Heart right ventricle (tissue), 16 donors: ENCODE results near the gene CPED1. TPM values are rescaled to one million over a fixed set of nuclear protein-coding genes. Genes with fewer than 3 reads are reported as not detected.

Experiments
- ATAC-seq, 8 donors: fragments of 200-7000 bp; cut with Tn5 transposase; one replicate each; pipeline ENCODE4 v1.9.1; 2020; ENCODE audit warnings: mild to moderate bottlenecking in 8 of 8, moderate library complexity in 8 of 8, moderate number of reproducible peaks in 1 of 8
- DNase-seq, 2 donors: peaks; one replicate each; pipeline ENCODE4 v3.0.0-alpha.2; 2020
- H3K27ac ChIP-seq, 10 donors: fragments of 200-600 bp; sonication (generic) in 2 of 10; one replicate each; pipeline versions ENCODE4 v1.5.0 to v1.8.0; 2020 to 2022; ENCODE audit warnings: mild to moderate bottlenecking in 3 of 10
- H3K27me3 ChIP-seq, 7 donors: fragments of 200-600 bp; one replicate each; pipeline ENCODE4 v1.8.0; 2021 to 2022; ENCODE audit warnings: mild to moderate bottlenecking in 2 of 7
- H3K36me3 ChIP-seq, 9 donors: fragments of 200-600 bp; sonication (generic) in 1 of 9; one replicate each; pipeline versions ENCODE4 v1.5.0 to v1.8.0; 2020 to 2022; ENCODE audit warnings: mild to moderate bottlenecking in 2 of 9
- H3K4me1 ChIP-seq, 9 donors: fragments of 200-600 bp; sonication (generic) in 1 of 9; one replicate each; pipeline versions ENCODE4 v1.5.0 to v1.8.0; 2020 to 2022; ENCODE audit warnings: mild to moderate bottlenecking in 4 of 9
- H3K4me3 ChIP-seq, 10 donors: fragments of 200-600 bp; sonication (generic) in 2 of 10; one replicate each; pipeline versions ENCODE4 v1.5.0 to v1.8.0; 2020 to 2022; ENCODE audit warnings: mild to moderate bottlenecking in 7 of 10, moderate library complexity in 2 of 10
- H3K9me3 ChIP-seq, 11 donors: fragments of 200-600 bp in 10 of 11; sonication (generic) in 2 of 11; one replicate each; pipeline versions ENCODE4 v1.5.0 to v1.8.0; 2013 to 2022; ENCODE audit warnings: mild to moderate bottlenecking in 2 of 11, control low read depth in 1 of 11, moderate library complexity in 1 of 11
- WGBS, 2 donors: extraction: QIAGEN DNeasy Blood & Tissue Kit; methylation state at CpG; one replicate each; pipeline ENCODE4 v1.1.7; 2013; ENCODE audit warnings: inconsistent platforms in 1 of 2; 5-methylcytosine and 5-hydroxymethylcytosine counted together
- intact Hi-C, 10 donors: fragments of 100-400 bp; cut with DNase I; formaldehyde crosslinking; loops; one replicate each; pipeline versions ENCODE4 v1.11.1 to v1.14.2; 2022
- polyA plus RNA-seq, 2 donors: library from polyadenylated mRNA; stranded (reverse); fragments of 200-250 nt; gene quantifications; one replicate each; pipeline ENCODE4 v1.2.3, GENCODE V29; 2013
- total RNA-seq, 10 donors: library from RNA; stranded (reverse); fragmentation: NEBNext Ultra II Directional in 3 of 10; extraction: Animal tissue kit (Norgen Biotek cat#: 25700) in 3 of 10; gene quantifications; one replicate each; pipeline versions ENCODE4 v1.2.1 to v1.2.4, GENCODE V29; 2021 to 2023
- TF ChIP-seq, protein P1 (sequence below), 9 donors: fragments of 200-600 bp; sonication (generic) in 2 of 9; IDR thresholded peaks; one replicate each; pipeline versions ENCODE4 v1.5.0 to v1.8.0; 2021 to 2022; ENCODE audit warnings: antibody characterized with exemption in 9 of 9, mild to moderate bottlenecking in 5 of 9, moderate library complexity in 1 of 9
- donor health status: Arrhythmogenic right ventricular cardiomyopathy.
- donor health status: ischemic (EF 13 %, LVEDD 7.1; RV severe dilation, severe dysfunction).
- donor health status: healthy with polysubstance abuse.
- donor health status: DM: no; HTN: yes; CAD: no.
- donor health status: DM: no; HTN: no; CAD: no.
- donor health status: ischemic (EF 25% LVEDD 6.9; RV normal size, moderate dysfunction).
- donor health status: ischemic (EF 25% LVEDD 5.7; RV mildly dilated, moderate dysfunction).
- donor health status: healthy.
- donor health status: DM: yes; HTN: yes; CAD: no.
- donor health status: Ischemic cardiomyopathy.
- donor health status: ischemic (EF 35%, LVEDD 5.7; RV mildly dilated, moderate dysfunction).
- donor health status: nonischemic (EF 11% LVEDD 7.7; RV severe dilation, severe dysfunction).
- donor health status: DM: yes; HTN: yes; CAD: no.
- donor health status: PGD.
- donor health status: ischemic (EF 29% LVEDD 5.4; RV normal size, mild dysfunction).
- donor health status: nonischemic (EF 23%, LVEDD 6.1; RV moderate dilation, normal function).

CPED1 gene
- total and polyA plus RNA-seq, 12 donors: 3.9 to 56.5 (median 31.2) TPM

DNA sequence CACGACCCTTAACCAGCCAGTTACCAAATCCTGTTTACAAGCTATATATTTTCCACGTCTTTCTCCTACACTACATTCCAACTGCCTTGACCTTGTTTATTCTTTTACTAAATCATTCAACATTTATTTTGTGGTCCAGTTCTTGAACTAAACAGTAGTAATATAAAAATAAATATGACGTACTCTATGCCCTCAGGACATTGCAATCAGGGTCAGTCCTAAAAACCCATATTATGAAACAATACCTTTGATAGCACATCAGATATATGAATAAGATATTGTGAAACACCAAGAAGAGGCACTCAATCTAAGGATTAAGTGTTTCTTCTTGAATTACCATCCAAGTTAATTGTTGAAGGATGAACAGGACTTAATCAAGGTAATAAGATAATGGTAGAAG lies 287.8 kb downstream of the CPED1 start:
- DNase-seq: no peak
- 82 to 88% methylated on average over 3 of the region's 3 CpGs for WGBS, 2 donors
- TF ChIP-seq, protein P1, sequence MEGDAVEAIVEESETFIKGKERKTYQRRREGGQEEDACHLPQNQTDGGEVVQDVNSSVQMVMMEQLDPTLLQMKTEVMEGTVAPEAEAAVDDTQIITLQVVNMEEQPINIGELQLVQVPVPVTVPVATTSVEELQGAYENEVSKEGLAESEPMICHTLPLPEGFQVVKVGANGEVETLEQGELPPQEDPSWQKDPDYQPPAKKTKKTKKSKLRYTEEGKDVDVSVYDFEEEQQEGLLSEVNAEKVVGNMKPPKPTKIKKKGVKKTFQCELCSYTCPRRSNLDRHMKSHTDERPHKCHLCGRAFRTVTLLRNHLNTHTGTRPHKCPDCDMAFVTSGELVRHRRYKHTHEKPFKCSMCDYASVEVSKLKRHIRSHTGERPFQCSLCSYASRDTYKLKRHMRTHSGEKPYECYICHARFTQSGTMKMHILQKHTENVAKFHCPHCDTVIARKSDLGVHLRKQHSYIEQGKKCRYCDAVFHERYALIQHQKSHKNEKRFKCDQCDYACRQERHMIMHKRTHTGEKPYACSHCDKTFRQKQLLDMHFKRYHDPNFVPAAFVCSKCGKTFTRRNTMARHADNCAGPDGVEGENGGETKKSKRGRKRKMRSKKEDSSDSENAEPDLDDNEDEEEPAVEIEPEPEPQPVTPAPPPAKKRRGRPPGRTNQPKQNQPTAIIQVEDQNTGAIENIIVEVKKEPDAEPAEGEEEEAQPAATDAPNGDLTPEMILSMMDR (IDR thresholded peaks at IDR 0.05): no peak
- H3K9me3 ChIP-seq: no peaks in the 10 kb centered on the region
- H3K4me1 ChIP-seq: peaks cover 0 to 11% (median 0%) of the 10 kb centered on the region in 9 donors
- no peak overlapping the region for H3K4me3 ChIP-seq
- peaks cover 0 to 62% (median 0%) of the 10 kb centered on the region in 9 donors for H3K36me3 ChIP-seq
- intact Hi-C loops: no loop called here
- H3K27ac ChIP-seq: no peak overlapping the region
- H3K27me3 ChIP-seq: no peaks in the 10 kb centered on the region
- ATAC-seq: no peak

DNA sequence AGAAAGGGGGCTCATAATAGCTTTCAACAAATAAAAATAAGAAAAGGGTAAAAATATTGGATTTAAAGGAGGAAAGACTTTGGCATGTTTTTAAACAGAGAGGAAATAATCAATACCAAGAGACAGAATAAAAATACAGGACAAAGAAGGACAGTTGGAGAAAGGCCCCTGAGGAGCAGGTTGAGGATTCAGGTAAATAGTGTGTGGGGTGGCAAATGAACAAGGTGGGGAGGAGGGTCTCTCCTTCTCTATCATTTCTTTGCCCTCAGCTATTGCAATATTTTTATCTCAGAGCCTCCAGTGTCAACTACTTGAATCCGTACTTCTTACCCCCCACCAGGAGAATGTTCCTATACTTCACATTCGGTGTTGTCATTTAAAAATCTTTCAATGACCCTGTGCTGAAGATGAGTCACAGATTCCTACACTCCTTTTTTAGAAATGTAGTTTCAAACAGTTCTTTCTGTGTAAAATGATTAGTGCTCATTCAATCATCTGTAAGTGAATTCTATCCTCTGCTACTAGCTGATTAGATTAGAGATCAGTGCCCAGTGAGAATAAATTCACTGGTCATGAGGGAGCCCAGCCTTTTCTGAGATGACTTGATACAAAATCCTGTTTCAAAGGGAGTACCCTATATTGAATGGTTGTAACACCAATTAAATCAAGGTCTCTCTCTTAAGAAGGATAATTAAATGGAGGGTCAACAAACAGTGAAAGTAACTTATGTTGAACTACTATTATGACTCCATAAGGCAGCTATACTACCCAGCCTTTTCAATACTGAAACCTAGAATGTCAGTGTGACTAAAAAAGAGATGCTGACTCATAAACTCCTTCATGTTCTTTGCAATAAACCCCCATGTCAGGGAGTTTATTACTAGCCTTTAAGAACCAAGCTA lies 289.9 kb downstream of the CPED1 start:
- no peaks in the 10 kb centered on the region for H3K27me3 ChIP-seq
- 75 to 77% methylated on average over 2 of the region's 2 CpGs for WGBS, 2 donors
- DNase-seq (no peak), ATAC-seq (no peak)
- peaks cover 0 to 55% (median 0%) of the 10 kb centered on the region in 9 donors for H3K36me3 ChIP-seq
- peaks cover 0 to 11% (median 0%) of the 10 kb centered on the region in 9 donors for H3K4me1 ChIP-seq
- H3K27ac ChIP-seq: no peak overlapping the region
- H3K4me3 ChIP-seq: no peak overlapping the region
- H3K9me3 ChIP-seq: no peaks in the 10 kb centered on the region
- intact Hi-C loops: no loop called here
- TF ChIP-seq, protein P1 (IDR thresholded peaks at IDR 0.05): no peak

DNA sequence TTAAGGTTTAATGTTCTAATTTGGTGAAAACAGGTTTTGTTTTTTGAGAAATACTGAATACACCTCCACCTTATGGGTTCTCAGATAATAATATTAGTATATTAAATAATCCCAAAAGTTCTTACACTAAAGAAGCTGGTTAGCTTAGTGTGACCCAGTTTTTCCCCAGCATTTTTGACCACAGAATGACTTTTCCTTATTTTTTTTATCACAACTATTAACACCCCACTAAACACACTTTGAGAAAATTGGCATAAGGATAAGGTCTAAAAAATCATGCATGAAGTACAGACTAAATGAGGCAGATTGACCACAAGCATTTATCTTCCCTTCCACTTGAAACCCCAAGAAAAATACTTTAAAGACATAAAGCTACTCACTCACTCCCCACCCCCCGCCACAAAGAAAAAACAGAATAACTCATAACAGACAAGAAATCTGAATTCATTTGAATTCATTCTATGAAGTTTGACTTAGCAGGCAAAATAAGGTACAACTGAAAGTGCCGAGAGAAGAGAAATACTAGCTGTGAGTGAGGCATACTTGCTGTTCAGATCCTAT lies 290.6 kb downstream of the CPED1 start:
- Histone ChIP-seq H3K27ac (no peak overlapping the region), H3K4me1 (peaks cover 0 to 11% (median 0%) of the 10 kb centered on the region in 9 donors), H3K9me3 (no peaks in the 10 kb centered on the region), H3K36me3 (peaks cover 0 to 55% (median 3%) of the 10 kb centered on the region in 9 donors), H3K4me3 (no peak overlapping the region), H3K27me3 (no peaks in the 10 kb centered on the region)
- TF ChIP-seq, protein P1 (IDR thresholded peaks at IDR 0.05): no peak
- DNase-seq: no peak
- intact Hi-C loops: no loop called here
- ATAC-seq: no peak
- 92 to 93% methylated on average over 2 of the region's 2 CpGs for WGBS, 2 donors

DNA sequence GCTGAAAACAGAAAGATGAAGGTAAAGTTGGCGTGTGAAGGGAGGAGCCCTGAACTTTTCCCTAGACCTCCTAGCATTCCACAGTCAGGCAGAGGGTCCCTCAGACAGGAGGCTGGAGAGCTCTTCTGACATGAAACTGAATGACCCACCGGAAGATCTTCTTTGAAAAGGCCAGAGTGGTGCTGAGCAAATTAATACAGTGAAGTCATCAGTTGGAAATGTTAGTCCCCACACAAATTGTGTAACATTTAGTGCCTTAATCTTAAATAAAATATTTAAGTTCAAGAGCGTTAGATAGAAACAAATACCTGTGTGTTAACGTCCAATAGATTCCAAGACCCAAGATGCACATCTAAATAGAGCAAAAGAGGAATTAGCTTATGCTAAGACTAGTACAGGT lies 291.3 kb downstream of the CPED1 start:
- no peak overlapping the region for H3K27ac ChIP-seq
- no peak overlapping the region for H3K4me3 ChIP-seq
- peaks cover 0 to 5% (median 4%) of the 10 kb centered on the region in 11 donors for H3K9me3 ChIP-seq
- H3K4me1 ChIP-seq: peaks cover 0 to 11% (median 0%) of the 10 kb centered on the region in 9 donors
- ATAC-seq (no peak), DNase-seq (no peak)
- TF ChIP-seq, protein P1 (IDR thresholded peaks at IDR 0.05): no peak
- H3K27me3 ChIP-seq: no peaks in the 10 kb centered on the region
- WGBS, 2 donors: 92% methylated on average over 4 of the region's 4 CpGs
- H3K36me3 ChIP-seq: peaks cover 0 to 55% (median 3%) of the 10 kb centered on the region in 9 donors
- intact Hi-C loops: no loop called here
